Stomach smooth muscle (tissue), 2 donors: ENCODE data around the gene CNTN4.
"Not testable (repeated sequence)": the region's sequence is repeated elsewhere in the genome, so short reads cannot be mapped to it uniquely, and the experiment has no call there.

Experiments used
- H3K27ac ChIP-seq: one replicate; pipeline ENCODE4 v1.7.0; 2013; ENCODE audit warnings: mild to moderate bottlenecking, low read length, inconsistent platforms
- H3K27me3 ChIP-seq, 2 donors: one replicate each; pipeline ENCODE4 v1.7.0; 2013; ENCODE audit warnings: low read length in 2 of 2; ENCODE audit not compliant: insufficient read depth in 2 of 2, control insufficient read depth in 1 of 2
- H3K36me3 ChIP-seq, 2 donors: one replicate each; pipeline ENCODE4 v1.7.0; 2013; ENCODE audit warnings: low read length in 2 of 2; ENCODE audit not compliant: control insufficient read depth in 2 of 2, insufficient read depth in 2 of 2
- H3K4me1 ChIP-seq: one replicate; pipeline ENCODE4 v1.7.0; 2013; ENCODE audit warnings: low read length; ENCODE audit not compliant: control insufficient read depth, insufficient read depth
- H3K4me3 ChIP-seq, 2 donors: one replicate each; pipeline ENCODE4 v1.7.0; 2013; ENCODE audit warnings: low read length in 2 of 2
- H3K9ac ChIP-seq, 2 donors: one replicate each; pipeline ENCODE4 v1.7.0; 2013; ENCODE audit warnings: low read length in 2 of 2, mild to moderate bottlenecking in 1 of 2
- H3K9me3 ChIP-seq, 2 donors: one replicate each; pipeline ENCODE4 v1.7.0; 2013; ENCODE audit warnings: low read length in 2 of 2; ENCODE audit not compliant: control insufficient read depth in 2 of 2
- donor health status: healthy.
- donor health status: Pancreatic carcinoma.

Gene CNTN4

GRCh38 chr3:2819571-2819970, 720.9 kb downstream of the CNTN4 start:
- Histone ChIP-seq H3K27ac (no peak overlapping the region), H3K27me3 (no peaks in the 10 kb centered on the region), H3K36me3 (no peaks in the 10 kb centered on the region)

GRCh38 chr3:2820982-2821381, 722.3 kb downstream of the CNTN4 start:
- not testable (repeated sequence) for H3K27ac ChIP-seq, H3K27me3 ChIP-seq, H3K9me3 ChIP-seq

More at GRCh38 chr3:2819571-2819970, 720.9 kb downstream of the CNTN4 start:
- Histone ChIP-seq H3K4me1 (no peaks in the 10 kb centered on the region), H3K4me3 (no peak overlapping the region), H3K9me3 (no peaks in the 10 kb centered on the region), H3K9ac (no peak overlapping the region)

GRCh38 chr3:2822611-2823010, 723.9 kb downstream of the CNTN4 start:
- no peak overlapping the region for H3K4me3 ChIP-seq
- H3K9ac ChIP-seq = no peak overlapping the region
- H3K9me3 ChIP-seq = no peaks in the 10 kb centered on the region
- no peak overlapping the region for H3K27ac ChIP-seq
- no peaks in the 10 kb centered on the region for H3K4me1 ChIP-seq
- no peaks in the 10 kb centered on the region for H3K36me3 ChIP-seq
- H3K27me3 ChIP-seq = no peaks in the 10 kb centered on the region

More at GRCh38 chr3:2820982-2821381, 722.3 kb downstream of the CNTN4 start:
- not testable (repeated sequence) for H3K9ac ChIP-seq, H3K36me3 ChIP-seq, H3K4me1 ChIP-seq, H3K4me3 ChIP-seq

- H3K9me3 ChIP-seq = no peaks in the 10 kb centered on the region
- no peak overlapping the region for H3K4me3 ChIP-seq
- H3K4me1 ChIP-seq = no peaks in the 10 kb centered on the region
- H3K9ac ChIP-seq = no peak overlapping the region
- no peaks in the 10 kb centered on the region for H3K36me3 ChIP-seq
- H3K27me3 ChIP-seq = no peaks in the 10 kb centered on the region
- H3K27ac ChIP-seq = no peak overlapping the region
These were observed 724.4 kb downstream of the CNTN4 start for GRCh38 chr3:2823031-2823430.

GRCh38 chr3:2823437-2824211, 725.0 kb downstream of the CNTN4 start:
- Histone ChIP-seq H3K36me3 (no peaks in the 10 kb centered on the region), H3K4me1 (no peaks in the 10 kb centered on the region)

GRCh38 chr3:2826036-2826435, 727.4 kb downstream of the CNTN4 start:
- Histone ChIP-seq H3K36me3 (no peaks in the 10 kb centered on the region), H3K4me1 (no peaks in the 10 kb centered on the region), H3K27ac (no peak overlapping the region), H3K9me3 (no peaks in the 10 kb centered on the region), H3K4me3 (no peak overlapping the region), H3K9ac (no peak overlapping the region), H3K27me3 (no peaks in the 10 kb centered on the region)

More at GRCh38 chr3:2823437-2824211, 725.0 kb downstream of the CNTN4 start:
- Histone ChIP-seq H3K9ac (no peak overlapping the region), H3K27ac (no peak overlapping the region), H3K9me3 (no peaks in the 10 kb centered on the region), H3K27me3 (no peaks in the 10 kb centered on the region), H3K4me3 (no peak overlapping the region)

- Histone ChIP-seq H3K27ac (no peak overlapping the region), H3K4me1 (no peaks in the 10 kb centered on the region), H3K36me3 (no peaks in the 10 kb centered on the region), H3K4me3 (no peak overlapping the region), H3K9me3 (no peaks in the 10 kb centered on the region), H3K27me3 (no peaks in the 10 kb centered on the region), H3K9ac (no peak overlapping the region)
These were observed 727.8 kb downstream of the CNTN4 start for GRCh38 chr3:2826453-2826852.

- Histone ChIP-seq H3K36me3 (no peaks in the 10 kb centered on the region), H3K9ac (no peak overlapping the region), H3K4me3 (no peak overlapping the region), H3K4me1 (no peaks in the 10 kb centered on the region), H3K27ac (no peak overlapping the region), H3K9me3 (no peaks in the 10 kb centered on the region), H3K27me3 (no peaks in the 10 kb centered on the region)
These were observed 738.6 kb downstream of the CNTN4 start for GRCh38 chr3:2837239-2837638.

- H3K36me3 ChIP-seq = no peaks in the 10 kb centered on the region
- H3K9me3 ChIP-seq = no peaks in the 10 kb centered on the region
These were observed 739.2 kb downstream of the CNTN4 start for GRCh38 chr3:2837910-2838309.

GRCh38 chr3:2838546-2839157, 740.0 kb downstream of the CNTN4 start:
- Histone ChIP-seq H3K27ac (no peak overlapping the region), H3K4me1 (no peaks in the 10 kb centered on the region), H3K27me3 (no peaks in the 10 kb centered on the region), H3K36me3 (no peaks in the 10 kb centered on the region), H3K4me3 (no peak overlapping the region), H3K9ac (no peak overlapping the region), H3K9me3 (no peaks in the 10 kb centered on the region)

More at GRCh38 chr3:2837910-2838309, 739.2 kb downstream of the CNTN4 start:
- H3K27ac ChIP-seq = no peak overlapping the region
- no peak overlapping the region for H3K9ac ChIP-seq
- no peaks in the 10 kb centered on the region for H3K4me1 ChIP-seq
- H3K27me3 ChIP-seq = no peaks in the 10 kb centered on the region
- H3K4me3 ChIP-seq = no peak overlapping the region

- Histone ChIP-seq H3K4me1 (no peaks in the 10 kb centered on the region), H3K27ac (no peak overlapping the region), H3K4me3 (no peak overlapping the region)
These were observed 741.2 kb downstream of the CNTN4 start for GRCh38 chr3:2839876-2840275.

More at GRCh38 chr3:2839876-2840275, 741.2 kb downstream of the CNTN4 start:
- Histone ChIP-seq H3K9ac (no peak overlapping the region), H3K9me3 (no peaks in the 10 kb centered on the region), H3K36me3 (no peaks in the 10 kb centered on the region), H3K27me3 (no peaks in the 10 kb centered on the region)
